Suppressor macrophage (primary cell): ENCODE measurements around the gene SLC2A4RG.

ENCODE experiments used
- DNase-seq, 4 experiments: peaks; one replicate each; pipeline ENCODE4 v3.0.0-alpha.2; 2020 to 2022

SLC2A4RG gene

GRCh38 chr20:63699466-63700198 lies 39.9 kb upstream of the SLC2A4RG start:
- DNase-seq, result no peak

DNA sequence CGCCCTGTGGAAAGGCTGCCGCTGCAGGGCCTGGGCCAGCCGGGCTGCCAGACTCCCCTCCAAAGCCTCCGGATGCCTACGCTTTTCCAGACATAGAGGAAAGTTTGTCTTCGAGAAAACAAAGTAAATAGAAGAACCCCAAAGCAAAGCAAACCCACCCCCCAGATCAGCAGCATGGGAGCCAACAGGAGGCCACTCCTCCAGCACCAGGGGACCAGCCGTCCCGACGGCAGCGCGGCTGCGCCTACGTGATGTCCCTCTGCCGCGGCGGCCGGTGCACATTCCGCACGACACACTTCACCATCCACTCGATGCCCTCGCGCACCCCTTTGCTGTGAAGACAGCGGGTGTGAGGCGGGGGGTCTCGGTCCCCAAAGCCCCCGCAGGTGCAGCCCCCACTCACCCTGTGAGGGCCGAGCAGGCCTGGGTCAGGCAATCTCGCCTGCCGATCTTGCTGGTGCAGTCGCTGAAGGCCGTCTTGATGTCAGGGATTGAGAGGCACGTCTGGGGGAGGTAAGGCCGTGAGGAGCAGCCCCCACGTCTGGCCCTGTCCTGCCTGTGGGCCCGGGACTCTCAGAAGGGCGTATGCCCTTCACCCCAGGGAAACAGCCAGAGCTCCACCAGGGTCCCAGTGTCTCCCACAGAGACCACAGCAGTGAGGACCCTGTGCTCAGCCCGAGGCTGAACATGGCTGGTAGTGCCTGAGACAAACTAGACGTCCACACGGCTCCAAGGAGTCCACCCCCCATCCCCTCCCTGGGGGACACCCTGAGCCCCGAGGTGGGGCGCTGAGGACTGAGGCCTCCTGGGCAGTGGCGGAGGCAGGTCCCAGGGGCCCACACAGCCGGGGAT lies 39.2 kb upstream of the SLC2A4RG start:
- no peak for DNase-seq

DNA sequence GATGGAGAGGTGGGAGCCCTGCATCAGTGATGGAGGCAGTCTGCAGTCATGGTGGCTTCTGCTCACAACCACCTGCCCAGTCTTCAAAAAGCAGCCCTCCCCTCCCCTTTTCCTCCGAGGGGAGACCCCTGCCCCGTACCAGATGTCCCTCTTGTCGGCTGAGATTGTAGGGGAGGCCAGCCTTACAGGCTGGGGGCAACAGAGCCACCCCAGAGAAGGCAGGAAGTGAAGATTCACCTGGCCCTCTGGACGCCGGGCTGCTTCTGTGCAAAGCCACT lies 38.6 kb upstream of the SLC2A4RG start:
- no peak for DNase-seq

DNA sequence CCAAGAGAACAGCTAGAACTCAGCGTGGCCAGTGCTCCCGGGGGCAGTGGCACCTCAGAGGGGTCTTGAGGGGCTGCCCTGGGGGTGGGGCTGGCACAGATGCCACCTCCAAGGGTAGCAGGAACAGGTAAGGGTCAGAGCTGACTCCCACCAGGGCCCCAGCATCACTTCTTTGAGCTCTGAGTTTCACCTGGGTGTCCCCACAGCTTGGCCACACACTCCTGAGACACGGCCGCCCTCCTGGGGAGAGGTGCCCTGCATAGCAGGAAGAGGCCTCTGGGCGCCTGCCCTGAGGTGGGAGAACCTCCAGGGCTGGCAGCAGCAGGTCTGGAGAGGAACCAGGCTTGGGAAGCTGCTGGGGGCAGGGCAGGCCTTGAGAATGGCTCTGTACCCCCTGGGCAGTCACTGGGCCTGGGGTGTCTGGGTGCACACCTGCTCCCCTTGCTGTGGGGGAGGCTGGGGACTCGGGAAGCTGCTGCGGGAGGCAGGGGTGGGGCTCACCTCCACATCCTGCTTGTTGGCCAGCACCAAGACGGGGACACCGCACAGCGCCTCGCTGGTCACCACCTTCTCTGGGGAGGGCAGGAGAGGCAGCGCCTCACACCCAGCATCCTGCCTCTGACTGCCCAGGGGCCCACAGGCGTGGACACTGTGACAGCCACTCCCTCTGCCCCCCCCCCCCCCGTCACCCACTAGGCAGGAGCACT lies 38.1 kb upstream of the SLC2A4RG start:
- no peak for DNase-seq

GRCh38 chr20:63702036-63702665 lies 37.4 kb upstream of the SLC2A4RG start:
- no peak for DNase-seq

DNA sequence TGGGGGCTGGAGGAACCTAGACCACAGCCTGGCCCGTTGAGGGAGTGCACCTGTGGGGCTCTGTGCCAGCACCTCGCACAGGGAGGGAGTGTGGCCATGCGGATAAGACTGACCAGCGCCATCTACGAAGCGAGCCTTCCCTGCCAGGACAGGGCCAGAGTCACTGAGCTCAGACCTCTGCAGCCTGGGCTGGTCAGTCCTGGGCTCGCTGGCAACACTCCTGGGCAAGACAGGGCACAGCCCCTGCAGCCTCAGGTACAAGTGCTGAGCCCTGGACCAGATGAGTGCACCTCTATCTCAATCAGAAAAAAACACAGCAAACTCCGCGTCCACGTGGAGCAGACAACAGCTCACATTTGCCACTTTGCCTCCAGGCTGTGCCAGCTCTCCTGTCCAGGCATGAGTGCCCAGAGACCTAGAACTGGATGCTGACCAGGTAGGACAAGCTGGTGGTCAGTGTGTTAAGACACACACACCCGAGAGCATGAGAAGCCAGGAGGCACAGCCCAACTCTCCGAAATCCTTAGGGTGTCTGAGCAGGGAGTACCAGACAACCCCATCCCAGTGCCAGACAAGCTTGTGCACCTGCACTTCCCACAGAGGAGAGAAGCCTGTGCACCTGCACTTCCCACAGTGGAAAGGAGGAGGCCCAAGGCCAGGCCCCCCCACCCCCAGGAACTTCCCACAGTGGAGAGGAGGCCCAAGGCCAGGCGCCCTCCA lies 36.7 kb upstream of the SLC2A4RG start:
- no peak for DNase-seq

GRCh38 chr20:63703471-63703975 lies 36.1 kb upstream of the SLC2A4RG start:
- DNase-seq, result no peak

DNA sequence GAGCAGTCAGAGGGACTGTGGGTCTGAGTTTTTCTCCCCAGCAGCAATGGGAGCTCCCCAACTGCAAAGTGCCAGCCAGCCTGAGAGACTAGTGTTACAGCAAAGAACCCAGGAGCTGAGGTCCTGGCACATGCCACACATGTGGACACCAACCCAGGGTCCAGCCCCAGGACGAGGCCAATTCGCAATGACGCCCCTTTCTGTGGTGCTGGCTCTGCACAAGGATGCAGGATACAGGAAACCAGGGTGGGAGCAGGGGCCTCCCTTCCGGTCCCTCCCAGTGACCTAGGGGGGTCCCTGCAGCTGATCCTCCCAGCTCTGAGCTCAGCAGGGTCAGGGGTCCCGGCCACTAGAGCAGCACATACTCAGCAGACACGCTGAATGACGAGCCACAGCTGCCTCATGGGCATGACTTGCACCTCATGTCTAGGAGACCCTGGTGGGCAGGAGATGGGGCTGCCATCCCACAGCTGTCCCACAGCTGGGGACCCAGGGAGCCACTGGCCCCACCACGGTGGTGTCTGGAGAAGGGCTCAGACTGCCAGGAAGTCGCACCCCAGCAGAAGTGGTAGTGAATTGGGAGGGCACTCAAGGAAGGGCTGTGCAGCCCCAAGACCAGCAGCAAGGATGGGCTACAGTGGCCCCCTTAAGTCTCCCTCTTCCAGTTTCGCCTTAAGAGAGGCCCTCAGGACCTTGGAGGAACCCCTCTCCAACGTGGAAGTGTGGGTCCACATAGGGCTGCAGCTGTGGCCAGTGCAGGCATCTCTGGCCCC lies 35.4 kb upstream of the SLC2A4RG start:
- no peak for DNase-seq

DNA sequence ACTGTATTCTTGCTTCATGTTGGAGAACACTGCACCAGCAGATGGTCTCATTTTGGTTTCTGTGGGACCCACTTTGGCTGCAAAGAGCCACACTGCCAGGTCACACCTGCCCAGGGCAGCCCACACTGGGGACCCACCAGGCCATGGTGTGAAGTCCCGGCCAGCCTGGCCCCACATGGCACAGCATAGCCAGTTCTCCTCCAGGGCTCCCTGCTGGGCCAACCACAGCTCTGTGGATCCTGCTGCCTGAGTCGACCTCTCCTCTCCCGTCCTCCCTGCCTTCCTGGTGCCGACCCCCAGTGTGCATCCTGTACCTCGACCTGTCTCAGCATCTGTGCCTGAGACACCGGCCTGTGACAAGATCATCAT lies 34.8 kb upstream of the SLC2A4RG start:
- DNase-seq, result no peak

DNA sequence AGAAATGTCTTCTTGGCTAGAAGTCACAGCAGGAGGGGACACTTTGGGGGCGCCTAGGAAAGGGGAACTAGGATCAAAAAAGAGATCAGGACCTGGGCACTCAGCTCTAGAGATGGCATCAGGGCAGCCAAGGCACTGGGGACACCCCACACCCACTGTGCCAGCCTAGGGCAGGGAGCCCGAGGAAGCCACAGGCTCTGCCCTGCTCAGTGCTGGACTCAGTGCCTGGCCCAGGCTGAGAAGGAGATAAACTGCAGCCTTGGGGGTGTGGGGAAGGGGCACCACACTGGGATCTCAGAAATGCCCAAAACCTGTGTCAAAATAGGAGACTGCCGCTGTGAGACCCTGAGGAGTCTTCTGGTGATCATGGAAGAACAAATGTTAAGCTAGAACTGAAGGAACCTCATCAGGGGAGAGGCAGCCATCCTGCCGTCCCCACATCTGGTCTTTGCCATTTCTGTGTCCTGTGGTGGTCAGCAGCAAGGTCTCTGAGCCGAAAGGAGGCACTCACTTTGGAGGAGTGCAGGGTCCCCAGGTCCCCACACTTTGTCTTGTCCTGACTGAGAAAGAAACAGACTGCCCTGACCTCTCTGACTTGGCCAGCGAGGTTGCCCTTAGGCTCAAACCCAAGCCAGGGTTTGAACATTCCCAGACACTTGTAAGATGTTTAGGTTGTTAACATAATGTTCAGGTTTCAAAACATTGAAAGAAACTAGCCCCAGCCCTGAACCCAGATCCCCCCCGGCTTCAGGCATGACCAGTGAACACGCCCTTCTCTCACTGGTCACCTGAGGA lies 34.1 kb upstream of the SLC2A4RG start:
- no peak for DNase-seq

DNA sequence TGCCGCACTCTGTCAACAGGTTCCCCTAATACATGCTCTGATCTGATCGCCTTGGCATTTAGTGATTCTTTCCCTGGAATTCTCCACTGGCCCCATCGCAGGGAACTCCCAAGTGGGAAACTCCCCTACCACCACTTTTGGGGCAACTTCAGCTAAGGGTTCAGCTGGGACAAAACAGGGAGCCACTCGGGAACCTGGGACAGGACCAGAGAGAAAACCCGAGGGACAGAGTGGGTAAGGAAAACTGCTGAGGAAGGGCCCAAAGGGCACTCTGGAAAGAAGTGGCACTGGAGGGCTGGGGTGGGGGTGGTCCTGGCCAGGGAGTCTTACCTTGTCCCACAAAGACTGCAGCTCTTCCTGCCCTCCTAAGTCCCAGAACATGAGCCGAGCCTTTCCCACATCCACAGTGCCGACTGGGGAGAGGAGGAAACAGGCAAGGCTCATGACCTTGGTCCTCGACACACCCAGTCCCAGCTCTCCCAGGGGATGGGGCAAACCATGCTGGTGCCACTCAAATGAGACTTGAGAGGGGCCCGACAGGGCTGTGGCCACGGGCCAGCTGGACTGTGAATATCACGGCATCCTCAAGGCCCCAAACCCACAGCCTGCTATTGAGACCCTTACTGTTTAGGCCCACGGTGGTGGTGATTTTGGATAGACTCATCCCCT lies 33.4 kb upstream of the SLC2A4RG start:
- DNase-seq, result no peak

GRCh38 chr20:63706852-63707557 lies 32.6 kb upstream of the SLC2A4RG start:
- DNase-seq, result peak; percentile 69 to 90 (median 80)

DNA sequence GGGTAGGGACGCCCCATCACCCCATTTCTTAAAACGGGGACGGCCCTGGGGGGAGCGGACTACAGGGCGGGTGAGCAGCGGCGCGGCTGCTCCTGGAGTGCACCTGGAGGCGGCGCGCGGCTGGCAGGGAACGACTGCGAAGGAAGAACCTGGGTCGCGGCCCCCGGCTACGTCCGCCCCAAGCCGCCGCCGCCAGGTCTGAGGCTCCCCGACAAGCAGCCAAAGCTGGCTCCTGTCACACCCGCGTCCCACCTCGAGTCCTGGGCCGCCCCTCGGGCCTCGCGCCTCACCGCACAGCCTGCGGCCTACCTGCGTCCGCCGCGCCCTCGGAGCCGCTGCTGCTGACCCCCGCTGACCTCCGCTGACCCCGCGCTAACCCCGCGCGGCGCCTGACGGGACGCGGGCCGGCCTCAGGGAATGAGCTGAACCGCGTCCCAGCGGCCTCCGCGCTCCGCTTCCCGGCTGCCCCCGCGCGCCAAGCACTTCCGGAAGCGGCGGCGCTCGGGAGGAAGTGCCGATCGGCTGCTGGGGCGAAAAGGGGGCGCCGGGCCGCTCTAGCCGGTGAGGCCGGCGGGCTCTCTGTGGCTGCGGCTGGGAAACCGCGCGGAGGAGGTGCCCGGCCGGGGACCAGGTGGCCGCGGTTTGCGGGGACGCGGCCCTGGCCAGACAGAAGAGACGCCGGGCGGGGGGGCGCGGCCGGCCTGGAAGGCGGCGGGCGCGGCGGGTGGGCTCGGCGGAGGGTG lies 31.8 kb upstream of the SLC2A4RG start, which contains the start of the genes ARFRP1 and ZGPAT:
TSS of gene ARFRP1 (minus strand) at position 419 of the 743 bp plus-strand sequence. CDS start 885 bp downstream, outside the sequence.
TSS of gene ZGPAT (plus strand) at position 482 of the 743 bp plus-strand sequence. CDS start 542 bp downstream, outside the sequence.
- peak; percentile 93 to 98 (median 96) for DNase-seq

DNA sequence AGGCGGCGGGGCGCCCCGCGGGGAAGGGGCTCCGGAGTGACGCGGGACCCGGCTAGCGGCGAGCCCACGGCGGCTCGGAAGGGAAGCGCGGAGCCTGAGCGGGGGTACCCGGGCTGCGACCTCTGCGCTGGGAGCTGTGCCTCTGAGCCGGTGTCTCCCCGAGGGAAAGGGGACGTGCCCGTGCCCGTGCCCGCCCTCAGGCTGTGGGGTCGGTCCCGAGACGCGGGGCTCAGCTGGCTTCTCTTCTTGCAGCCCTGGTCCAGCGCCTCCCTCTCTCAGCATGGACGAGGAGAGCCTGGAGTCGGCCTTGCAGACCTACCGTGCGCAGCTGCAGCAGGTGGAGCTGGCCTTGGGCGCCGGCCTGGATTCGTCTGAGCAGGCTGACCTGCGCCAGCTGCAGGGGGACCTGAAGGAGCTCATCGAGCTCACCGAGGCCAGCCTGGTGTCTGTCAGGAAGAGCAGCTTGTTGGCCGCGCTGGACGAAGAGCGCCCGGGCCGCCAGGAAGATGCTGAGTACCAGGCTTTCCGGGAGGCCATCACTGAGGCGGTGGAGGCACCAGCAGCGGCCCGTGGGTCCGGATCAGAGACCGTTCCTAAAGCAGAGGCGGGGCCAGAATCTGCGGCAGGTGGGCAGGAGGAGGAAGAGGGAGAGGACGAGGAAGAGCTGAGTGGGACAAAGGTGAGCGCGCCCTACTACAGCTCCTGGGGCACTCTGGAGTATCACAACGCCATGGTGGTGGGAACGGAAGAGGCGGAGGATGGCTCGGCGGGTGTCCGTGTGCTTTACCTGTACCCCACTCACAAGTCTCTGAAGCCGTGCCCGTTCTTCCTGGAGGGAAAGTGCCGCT lies 31.1 kb upstream of the SLC2A4RG start:
- DNase-seq, result peak in 1 of 4 experiments; percentile 45

DNA sequence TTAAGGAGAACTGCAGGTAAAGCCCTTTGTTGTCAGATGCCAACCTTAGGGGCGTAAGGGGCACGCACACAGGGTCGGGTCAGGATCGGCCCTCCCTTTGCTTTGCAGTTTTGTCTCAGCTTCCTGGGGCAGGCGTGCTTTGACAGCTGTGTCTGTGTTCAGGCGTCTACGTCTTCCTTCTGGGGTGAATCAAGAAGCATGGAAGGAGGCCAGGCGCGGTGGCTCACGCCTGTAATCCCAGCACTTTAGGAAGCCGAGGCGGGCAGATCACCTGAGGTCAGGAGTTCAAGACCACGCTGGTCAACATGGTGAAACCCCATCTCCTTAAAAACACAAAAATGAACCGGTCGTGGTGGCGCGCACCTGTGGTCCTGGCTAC lies 30.4 kb upstream of the SLC2A4RG start:
- DNase-seq, result no peak

DNA sequence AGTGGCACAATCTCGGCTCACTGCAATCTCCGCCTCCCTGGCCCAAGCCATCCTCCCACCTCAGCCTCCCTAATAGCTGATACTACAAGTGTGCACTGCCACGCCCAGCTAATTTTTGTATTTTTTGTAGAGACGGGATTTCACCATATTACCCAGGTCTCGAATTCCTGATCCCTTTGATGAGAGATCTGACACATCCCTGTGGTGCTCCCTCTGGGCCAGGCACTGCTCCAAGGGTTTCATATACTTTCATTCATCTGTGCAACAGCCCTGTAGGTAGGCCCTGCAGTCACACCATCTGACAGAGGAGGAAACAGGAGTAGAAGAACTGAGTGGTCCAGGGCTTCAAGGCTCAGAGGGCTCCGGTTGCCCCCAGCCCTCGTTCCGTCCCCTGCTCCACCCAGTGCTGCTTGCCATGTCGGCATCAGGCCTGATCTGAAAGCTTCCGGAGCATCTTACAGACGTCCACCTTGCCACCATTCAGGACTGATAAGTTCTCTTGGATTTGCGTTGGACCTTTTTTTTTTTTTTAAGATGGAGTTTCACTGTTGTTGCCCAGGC lies 28.4 kb upstream of the SLC2A4RG start:
- no peak for DNase-seq

DNA sequence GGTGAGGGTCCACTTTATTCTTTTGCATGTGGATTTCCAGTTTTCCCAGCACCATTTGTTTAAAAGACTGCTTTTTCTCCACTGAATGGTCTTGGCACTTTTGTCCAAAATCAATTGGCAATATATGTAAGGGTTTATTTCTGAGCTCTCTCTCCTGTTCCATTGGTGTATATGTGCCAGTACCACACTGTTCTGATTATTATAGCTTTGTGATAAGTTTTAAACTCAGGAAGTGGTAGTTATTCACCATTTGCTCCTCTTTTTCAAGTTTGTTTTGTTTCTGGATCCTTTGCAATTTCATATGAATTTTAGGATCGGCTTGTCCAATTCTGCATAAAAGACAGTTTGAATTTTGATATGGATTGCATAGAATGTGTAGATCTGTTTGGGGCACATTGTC lies 27.4 kb upstream of the SLC2A4RG start:
- DNase-seq, result no peak
